Epithelial cell of esophagus (primary cell): ENCODE data around the gene SOX15.

Source experiments
- DNase-seq: peaks from one replicate; pipeline ENCODE4 v3.0.0; 2010; ENCODE audit warnings: low read depth
- H3K4me3 ChIP-seq: 2 replicates; pipeline ENCODE4 v1.5.1; 2011; ENCODE audit warnings: mild to moderate bottlenecking, low read length, control low read depth
- TF ChIP-seq, protein P1 (sequence below): IDR thresholded peaks from 2 replicates; pipeline ENCODE4 v1.5.1; 2011; ENCODE audit warnings: low read depth, mild to moderate bottlenecking, low read length, control low read depth, inconsistent platforms; ENCODE audit not compliant: insufficient read depth; ENCODE audit errors: missing control alignments

Gene SOX15

DNA sequence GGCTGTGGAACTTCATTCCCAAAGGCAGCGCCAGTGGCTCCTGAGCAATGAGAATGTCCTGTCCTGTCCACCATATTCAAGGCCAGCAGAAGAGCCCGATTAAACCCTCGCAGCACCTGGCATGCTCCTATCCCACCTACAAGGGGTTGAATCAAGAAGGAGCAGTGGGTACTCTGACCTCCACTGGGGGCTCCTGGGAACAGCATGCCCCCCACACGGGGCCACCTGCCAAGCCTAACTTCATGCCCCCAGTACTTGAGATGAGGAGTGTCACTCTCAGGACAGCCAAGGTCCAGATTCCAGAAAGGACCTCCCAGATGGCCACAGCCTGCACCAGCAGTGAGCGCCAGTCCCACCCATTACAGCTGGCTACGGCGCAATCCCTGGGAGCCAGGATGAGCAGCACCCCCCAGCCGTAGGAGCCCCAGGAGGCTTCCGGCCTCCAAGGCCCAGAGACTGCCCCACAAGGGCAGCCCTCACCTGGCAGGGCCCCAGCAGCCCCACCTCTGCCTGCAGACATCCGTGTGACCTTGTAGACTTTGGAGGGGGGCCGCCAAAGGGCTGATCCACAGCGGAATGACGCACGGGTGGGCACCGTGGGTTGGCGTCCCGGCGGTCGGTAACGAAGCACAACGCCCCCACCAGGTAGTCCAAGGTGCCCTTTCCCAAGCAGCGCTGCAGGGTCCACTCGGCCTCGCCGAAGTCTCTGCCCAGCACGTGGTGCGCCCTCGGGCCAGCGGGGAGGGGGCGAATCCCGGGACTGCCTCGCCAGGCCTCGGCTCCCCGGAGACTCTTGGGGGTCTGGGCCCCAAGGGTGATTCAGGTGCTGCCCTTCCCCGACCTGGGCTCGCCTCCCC lies 7.3 kb downstream of the SOX15 start:
- no peak for DNase-seq

DNA sequence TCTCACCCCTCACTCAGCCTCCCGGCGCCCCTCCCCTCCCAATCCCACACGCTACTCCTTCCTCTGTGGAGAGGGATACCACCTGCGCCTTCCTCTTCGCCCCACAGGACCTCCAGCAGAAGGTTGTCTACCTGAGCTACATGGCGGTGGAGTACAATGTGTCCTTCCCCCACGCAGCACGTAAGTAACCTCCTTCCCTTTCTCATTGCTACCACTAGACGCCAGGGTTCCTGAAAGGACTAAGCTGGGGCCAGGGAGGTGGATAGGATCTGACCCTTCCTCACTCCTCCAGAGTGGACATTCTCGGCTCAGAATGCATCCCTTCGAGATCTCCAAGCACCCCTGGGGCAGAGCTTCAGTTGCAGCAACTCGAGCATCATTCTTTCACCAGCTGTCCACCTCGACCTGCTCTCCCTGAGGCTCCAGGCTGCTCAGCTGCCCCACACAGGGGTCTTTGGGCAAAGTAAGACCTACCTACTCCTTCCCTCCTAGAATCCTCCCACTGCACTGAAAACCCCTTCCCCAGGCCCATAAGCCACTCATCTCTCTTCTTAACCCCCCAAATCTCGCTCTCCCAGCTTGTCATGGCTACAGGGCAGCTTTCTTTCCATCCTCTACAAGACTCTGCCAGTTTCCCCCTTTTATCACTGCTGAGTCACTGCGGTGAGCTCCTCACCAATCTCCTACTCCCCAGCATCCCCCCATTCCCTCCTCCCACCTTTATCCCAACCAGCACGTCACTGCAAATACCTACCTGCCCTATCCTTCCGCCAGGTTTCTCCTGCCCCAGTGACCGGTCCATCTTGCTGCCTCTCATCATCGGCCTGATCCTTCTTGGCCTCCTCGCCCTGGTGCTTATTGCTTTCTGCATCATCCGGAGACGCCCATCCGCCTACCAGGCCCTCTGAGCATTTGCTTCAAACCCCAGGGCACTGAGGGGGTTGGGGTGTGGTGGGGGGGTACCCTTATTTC lies 9.0 kb downstream of the SOX15 start:
- H3K4me3 ChIP-seq: no peak overlapping the region
- TF ChIP-seq, protein P1, sequence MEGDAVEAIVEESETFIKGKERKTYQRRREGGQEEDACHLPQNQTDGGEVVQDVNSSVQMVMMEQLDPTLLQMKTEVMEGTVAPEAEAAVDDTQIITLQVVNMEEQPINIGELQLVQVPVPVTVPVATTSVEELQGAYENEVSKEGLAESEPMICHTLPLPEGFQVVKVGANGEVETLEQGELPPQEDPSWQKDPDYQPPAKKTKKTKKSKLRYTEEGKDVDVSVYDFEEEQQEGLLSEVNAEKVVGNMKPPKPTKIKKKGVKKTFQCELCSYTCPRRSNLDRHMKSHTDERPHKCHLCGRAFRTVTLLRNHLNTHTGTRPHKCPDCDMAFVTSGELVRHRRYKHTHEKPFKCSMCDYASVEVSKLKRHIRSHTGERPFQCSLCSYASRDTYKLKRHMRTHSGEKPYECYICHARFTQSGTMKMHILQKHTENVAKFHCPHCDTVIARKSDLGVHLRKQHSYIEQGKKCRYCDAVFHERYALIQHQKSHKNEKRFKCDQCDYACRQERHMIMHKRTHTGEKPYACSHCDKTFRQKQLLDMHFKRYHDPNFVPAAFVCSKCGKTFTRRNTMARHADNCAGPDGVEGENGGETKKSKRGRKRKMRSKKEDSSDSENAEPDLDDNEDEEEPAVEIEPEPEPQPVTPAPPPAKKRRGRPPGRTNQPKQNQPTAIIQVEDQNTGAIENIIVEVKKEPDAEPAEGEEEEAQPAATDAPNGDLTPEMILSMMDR: no peak
- peak; percentile 60 for DNase-seq

More for the DNA sequence above, 7.3 kb downstream of the SOX15 start:
- TF ChIP-seq, protein P1: no peak
- peak overlapping the region; percentile 93 for H3K4me3 ChIP-seq

DNA sequence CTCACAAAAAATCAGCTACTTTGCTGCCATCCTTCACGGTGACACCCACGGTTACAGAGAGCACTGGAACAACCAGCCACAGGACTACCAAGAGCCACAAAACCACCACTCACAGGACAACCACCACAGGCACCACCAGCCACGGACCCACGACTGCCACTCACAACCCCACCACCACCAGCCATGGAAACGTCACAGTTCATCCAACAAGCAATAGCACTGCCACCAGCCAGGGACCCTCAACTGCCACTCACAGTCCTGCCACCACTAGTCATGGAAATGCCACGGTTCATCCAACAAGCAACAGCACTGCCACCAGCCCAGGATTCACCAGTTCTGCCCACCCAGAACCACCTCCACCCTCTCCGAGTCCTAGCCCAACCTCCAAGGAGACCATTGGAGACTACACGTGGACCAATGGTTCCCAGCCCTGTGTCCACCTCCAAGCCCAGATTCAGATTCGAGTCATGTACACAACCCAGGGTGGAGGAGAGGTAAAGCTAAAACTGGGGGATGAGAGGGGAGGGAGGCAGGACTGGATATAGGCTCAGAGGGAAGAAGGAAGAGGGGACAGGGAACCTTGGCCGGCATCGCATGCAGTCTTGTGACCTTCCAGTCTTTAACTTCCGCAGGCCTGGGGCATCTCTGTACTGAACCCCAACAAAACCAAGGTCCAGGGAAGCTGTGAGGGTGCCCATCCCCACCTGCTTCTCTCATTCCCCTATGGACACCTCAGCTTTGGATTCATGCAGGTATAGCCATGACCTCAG lies 9.9 kb downstream of the SOX15 start:
- peak overlapping the region; percentile 35 for H3K4me3 ChIP-seq
- TF ChIP-seq, protein P1: no peak
- DNase-seq: no peak

DNA sequence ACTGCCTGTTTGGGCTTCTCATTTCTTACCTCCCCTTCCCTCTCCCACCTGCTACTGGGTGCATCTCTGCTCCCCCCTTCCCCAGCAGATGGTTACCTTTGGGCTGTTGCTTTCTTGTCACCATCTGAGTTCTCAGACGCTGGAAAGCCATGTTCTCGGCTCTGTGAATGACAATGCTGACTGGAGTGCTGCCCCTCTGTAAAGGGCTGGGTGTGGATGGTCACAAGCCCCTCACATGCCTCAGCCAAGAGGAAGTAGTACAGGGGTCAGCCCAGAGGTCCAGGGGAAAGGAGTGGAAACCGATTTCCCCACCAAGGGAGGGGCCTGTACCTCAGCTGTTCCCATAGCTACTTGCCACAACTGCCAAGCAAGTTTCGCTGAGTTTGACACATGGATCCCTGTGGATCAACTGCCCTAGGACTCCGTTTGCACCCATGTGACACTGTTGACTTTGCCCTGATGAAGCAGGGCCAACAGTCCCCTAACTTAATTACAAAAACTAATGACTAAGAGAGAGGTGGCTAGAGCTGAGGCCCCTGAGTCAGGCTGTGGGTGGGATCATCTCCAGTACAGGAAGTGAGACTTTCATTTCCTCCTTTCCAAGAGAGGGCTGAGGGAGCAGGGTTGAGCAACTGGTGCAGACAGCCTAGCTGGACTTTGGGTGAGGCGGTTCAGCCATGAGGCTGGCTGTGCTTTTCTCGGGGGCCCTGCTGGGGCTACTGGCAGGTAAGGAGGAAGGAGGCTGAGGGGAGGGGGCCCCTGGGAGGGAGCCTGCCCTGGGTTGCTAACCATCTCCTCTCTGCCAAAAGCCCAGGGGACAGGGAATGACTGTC lies 10.7 kb downstream of the SOX15 start, which contains the start of gene CD68:
Gene CD68, plus strand, starts transcription at position 638 of the 833 bp plus-strand sequence. Its CDS starts 40 bp downstream, at position 678.
- TF ChIP-seq, protein P1: no peak
- peak within 1 kb of the TSS; percentile 35 for H3K4me3 ChIP-seq
- peak; percentile 98 for DNase-seq

DNA sequence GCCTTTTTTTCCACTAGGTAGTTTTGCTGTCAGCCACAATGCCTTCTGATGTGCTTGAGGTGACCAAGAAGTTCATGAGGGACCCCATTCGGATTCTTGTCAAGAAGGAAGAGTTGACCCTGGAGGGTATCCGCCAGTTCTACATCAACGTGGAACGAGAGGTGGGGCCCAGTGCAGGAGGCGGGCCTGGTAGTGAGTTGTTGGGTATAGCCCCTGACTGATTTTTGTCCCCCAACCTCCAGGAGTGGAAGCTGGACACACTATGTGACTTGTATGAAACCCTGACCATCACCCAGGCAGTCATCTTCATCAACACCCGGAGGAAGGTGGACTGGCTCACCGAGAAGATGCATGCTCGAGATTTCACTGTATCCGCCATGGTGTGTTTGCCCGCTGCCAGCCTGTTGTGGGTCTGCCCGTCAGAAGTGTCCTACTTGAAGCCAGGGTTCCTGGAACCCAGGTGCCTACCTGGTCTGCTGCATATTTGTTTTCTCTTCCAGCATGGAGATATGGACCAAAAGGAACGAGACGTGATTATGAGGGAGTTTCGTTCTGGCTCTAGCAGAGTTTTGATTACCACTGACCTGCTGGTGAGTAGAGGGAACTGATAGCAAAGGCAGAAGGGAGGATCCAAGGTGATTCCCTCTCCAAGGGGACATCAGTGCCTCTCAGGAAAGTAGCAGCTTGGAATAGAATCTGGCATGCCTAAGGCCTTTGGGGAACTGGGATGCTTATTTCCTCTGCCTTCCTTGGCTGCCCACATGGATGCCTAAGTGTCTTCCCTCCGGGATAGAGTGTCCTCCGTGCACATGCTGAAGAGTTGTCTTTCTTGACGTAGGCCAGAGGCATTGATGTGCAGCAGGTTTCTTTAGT lies 12.3 kb downstream of the SOX15 start:
- DNase-seq: no peak
- TF ChIP-seq, protein P1: no peak
- H3K4me3 ChIP-seq: no peak overlapping the region
